Upper lobe of right lung (tissue), 1 donor: ENCODE results near the gene CST7. TPM values are rescaled to one million over a fixed set of nuclear protein-coding genes. Genes with fewer than 3 reads are reported as not detected.

Source experiments
- ATAC-seq: fragments of 200-7000 bp; cut with Tn5 transposase; one replicate; pipeline ENCODE4 v1.9.1; 2020; ENCODE audit warnings: mild to moderate bottlenecking, moderate library complexity
- DNase-seq: peaks from one replicate; pipeline ENCODE4 v3.0.0-alpha.2; 2020
- H3K27ac ChIP-seq: fragments of 200-600 bp; one replicate; pipeline ENCODE4 v1.8.0; 2022
- H3K27me3 ChIP-seq: fragments of 200-600 bp; one replicate; pipeline ENCODE4 v1.8.0; 2022; ENCODE audit warnings: mild to moderate bottlenecking
- H3K36me3 ChIP-seq: fragments of 200-600 bp; one replicate; pipeline ENCODE4 v1.8.0; 2022
- H3K4me1 ChIP-seq: fragments of 200-600 bp; one replicate; pipeline ENCODE4 v1.8.0; 2022
- H3K4me3 ChIP-seq: fragments of 200-600 bp; one replicate; pipeline ENCODE4 v1.8.0; 2022; ENCODE audit warnings: mild to moderate bottlenecking
- H3K9me3 ChIP-seq: fragments of 200-600 bp; one replicate; pipeline ENCODE4 v1.8.0; 2022
- CTCF ChIP-seq: fragments of 200-600 bp; IDR thresholded peaks from one replicate; pipeline ENCODE4 v1.8.0; 2022; ENCODE audit warnings: antibody characterized with exemption
- intact Hi-C: fragments of 100-400 bp; cut with DNase I; formaldehyde crosslinking; loops from one replicate; pipeline ENCODE4 v1.11.0; 2022
- long read RNA-seq: library from polyadenylated mRNA; unstranded; transcript quantifications from one replicate; pipeline ENCODE4 v2.0.0, GENCODE V29; 2021
- total RNA-seq: library from RNA; stranded (reverse); fragmentation: NEBNext Ultra II Directional; extraction: Animal tissue kit (Norgen Biotek cat#: 25700); gene quantifications from one replicate; pipeline ENCODE4 v1.2.1, GENCODE V29; 2021
- donor health status: DM: no; HTN: yes; CAD: no; lungs with severe emphysema.

The CST7 gene, protein sequence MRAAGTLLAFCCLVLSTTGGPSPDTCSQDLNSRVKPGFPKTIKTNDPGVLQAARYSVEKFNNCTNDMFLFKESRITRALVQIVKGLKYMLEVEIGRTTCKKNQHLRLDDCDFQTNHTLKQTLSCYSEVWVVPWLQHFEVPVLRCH
- total RNA-seq = 9.6 TPM
- long read RNA-seq, transcript CST7-201 (4 exons, 930 nt) = major isoform, 7 of 7 reads
- long read RNA-seq, partial matches to known transcripts = 0 of 7 reads
- long read RNA-seq, other reads (novel, unspliced or antisense) = 0 of 7 reads

GRCh38 chr20:24948939-24949679 lies at the start of gene CST7:
TSS of gene CST7 (plus strand) at chr20:24949269. CDS start at chr20:24949506, 237 bp downstream.
- intact Hi-C loops = no loop called here
- H3K4me3 ChIP-seq = peak within 1 kb of the TSS; percentile 33
- H3K36me3 ChIP-seq = no peaks in the 10 kb centered on the region
- no peaks in the 10 kb centered on the region for H3K4me1 ChIP-seq
- ATAC-seq = peak; percentile 76
- peak within 1 kb of the TSS; percentile 68 for H3K27ac ChIP-seq
- no peak for TF ChIP-seq CTCF
- H3K9me3 ChIP-seq = no peaks in the 10 kb centered on the region
- peak; percentile 75 for DNase-seq
- H3K27me3 ChIP-seq = no peaks in the 10 kb centered on the region

DNA sequence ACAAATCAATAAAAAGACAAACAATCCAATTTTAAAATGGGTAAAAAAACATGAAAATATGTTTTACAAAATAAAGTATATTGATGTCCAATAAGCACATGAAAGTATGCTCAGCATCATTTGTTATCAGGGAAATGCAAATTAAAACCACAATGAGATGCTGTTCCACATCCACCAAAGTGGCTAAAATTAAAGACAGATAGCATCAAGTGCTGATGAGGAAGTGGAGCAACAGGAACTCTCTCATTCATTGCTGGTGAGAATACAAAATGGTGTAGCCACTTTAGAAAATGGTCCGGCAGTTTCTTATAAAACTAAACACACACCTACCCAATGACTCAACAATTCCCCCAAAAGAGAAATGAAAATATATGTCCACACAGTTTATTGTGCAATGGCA lies 42.3 kb upstream of the CST7 start:
- DNase-seq (no peak), ATAC-seq (no peak)
- TF ChIP-seq CTCF = no peak
- intact Hi-C loops = no loop called here
- Histone ChIP-seq H3K27me3 (no peaks in the 10 kb centered on the region), H3K36me3 (no peaks in the 10 kb centered on the region), H3K4me3 (no peak overlapping the region), H3K27ac (no peak overlapping the region), H3K4me1 (no peaks in the 10 kb centered on the region), H3K9me3 (peaks cover 14% of the 10 kb centered on the region)

DNA sequence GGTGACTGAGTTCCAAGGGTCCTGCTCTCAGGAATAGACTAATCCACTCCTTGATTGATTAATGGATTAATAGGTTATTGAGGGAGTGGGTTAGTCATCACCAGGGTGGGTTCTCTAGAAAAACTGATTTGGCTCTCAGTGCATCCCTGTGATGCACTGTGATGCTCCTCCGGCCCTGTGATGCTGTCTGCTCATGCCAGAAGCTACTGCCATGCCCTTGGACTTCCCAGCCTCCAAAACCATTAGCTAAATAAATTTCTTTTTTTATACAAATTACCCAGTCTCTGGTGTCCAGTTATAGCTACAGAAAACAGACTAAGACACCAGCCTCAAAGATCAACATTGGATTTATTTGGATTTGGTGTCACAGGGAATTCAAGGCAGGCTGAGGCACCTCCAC lies 40.4 kb upstream of the CST7 start:
- H3K9me3 ChIP-seq = peaks cover 14% of the 10 kb centered on the region
- no peak for TF ChIP-seq CTCF
- H3K4me1 ChIP-seq = no peaks in the 10 kb centered on the region
- DNase-seq (no peak), ATAC-seq (no peak)
- no peak overlapping the region for H3K27ac ChIP-seq
- H3K27me3 ChIP-seq = no peaks in the 10 kb centered on the region
- intact Hi-C loops = no loop called here
- no peaks in the 10 kb centered on the region for H3K36me3 ChIP-seq
- no peak overlapping the region for H3K4me3 ChIP-seq

- no peaks in the 10 kb centered on the region for H3K4me1 ChIP-seq
- no peak for ATAC-seq
- TF ChIP-seq CTCF = no peak
- intact Hi-C loops = no loop called here
- no peak overlapping the region for H3K27ac ChIP-seq
- H3K27me3 ChIP-seq = no peaks in the 10 kb centered on the region
- no peaks in the 10 kb centered on the region for H3K36me3 ChIP-seq
- no peak overlapping the region for H3K4me3 ChIP-seq
- peak; percentile 56 for DNase-seq
- H3K9me3 ChIP-seq = peaks cover 14% of the 10 kb centered on the region
Measured at GRCh38 chr20:24909086-24909780, 39.8 kb upstream of the CST7 start.

- H3K27ac ChIP-seq = no peak overlapping the region
- ATAC-seq (no peak), DNase-seq (no peak)
- TF ChIP-seq CTCF = no peak
- no peaks in the 10 kb centered on the region for H3K4me1 ChIP-seq
- peaks cover 14% of the 10 kb centered on the region for H3K9me3 ChIP-seq
- H3K4me3 ChIP-seq = no peak overlapping the region
- no peaks in the 10 kb centered on the region for H3K36me3 ChIP-seq
- H3K27me3 ChIP-seq = no peaks in the 10 kb centered on the region
- intact Hi-C loops = no loop called here
Measured at GRCh38 chr20:24909861-24910260, 39.2 kb upstream of the CST7 start.
